HEK293 (cell line): ENCODE data around the gene ANKRD33B.

ENCODE experiments used
- CTCF ChIA-PET: fragments of 350-600 bp; formaldehyde crosslinking; extraction: SDS; loops from one replicate; lab custom pipeline; 2021; ENCODE audit warnings: antibody characterized with exemption; lab: Yijun Ruan, JAX
- POLR2A ChIA-PET: fragments of 300-600 bp; formaldehyde crosslinking; extraction: SDS; loops from one replicate; lab custom pipeline; 2020; ENCODE audit warnings: antibody characterized with exemption, inconsistent platforms; lab: Yijun Ruan, JAX
- H3K27ac ChIP-seq: fragments of 200-500 bp; sonication (Bioruptor generic); 2 replicates; pipeline ENCODE4 v1.5.1; 2014; ENCODE audit warnings: low read depth, low read length, control low read depth, inconsistent platforms; ENCODE audit errors: extremely low read depth
- H3K36me3 ChIP-seq, 2 experiments: fragments of 200-500 bp in 1 of 2; sonication (Bioruptor generic) in 1 of 2; 1 replicate in 1 of 2; 2 replicates in 1 of 2; pipeline ENCODE4 v1.5.1; 2014 to 2017; ENCODE audit warnings: inconsistent platforms in 2 of 2, low read length in 2 of 2; ENCODE audit not compliant: control insufficient read depth in 2 of 2, insufficient read depth in 1 of 2
- H3K4me1 ChIP-seq: fragments of 200-500 bp; sonication (Bioruptor generic); 2 replicates; pipeline ENCODE4 v1.5.1; 2014; ENCODE audit warnings: mild to moderate bottlenecking, low read length, inconsistent platforms; ENCODE audit not compliant: control insufficient read depth, insufficient read depth
- H3K4me3 ChIP-seq: 2 replicates; pipeline ENCODE4 v1.5.1; 2011; ENCODE audit warnings: low read depth, mild to moderate bottlenecking, control low read depth, low read length, moderate library complexity
- H3K9me3 ChIP-seq: fragments of 200-500 bp; sonication (Bioruptor generic); 2 replicates; pipeline ENCODE4 v1.5.1; 2014; ENCODE audit warnings: low read depth, low read length, inconsistent platforms; ENCODE audit not compliant: control insufficient read depth, insufficient read depth
- HOXA7 ChIP-seq: sonication (generic); formaldehyde crosslinking; IDR thresholded peaks from 2 replicates; pipeline ENCODE4 v1.8.1; 2022; ENCODE audit warnings: missing genetic modification reagents, borderline replicate concordance
- HOXC10 ChIP-seq: sonication (generic); formaldehyde crosslinking; IDR thresholded peaks from 2 replicates; pipeline ENCODE4 v1.8.1; 2023; ENCODE audit warnings: mild to moderate bottlenecking, missing genetic modification reagents
- IKZF3 ChIP-seq: fragments of 450-650 bp; IDR thresholded peaks from 2 replicates; pipeline ENCODE4 v1.5.0; 2018; ENCODE audit warnings: missing biosample characterization, mild to moderate bottlenecking, missing genetic modification characterization, moderate library complexity
- MEIS1 ChIP-seq: sonication (generic); formaldehyde crosslinking; IDR thresholded peaks from 2 replicates; pipeline ENCODE4 v1.8.1; 2022; ENCODE audit warnings: missing genetic modification reagents, mild to moderate bottlenecking, borderline replicate concordance
- OSR2 ChIP-seq: fragments of 450-650 bp; formaldehyde crosslinking; IDR thresholded peaks from 2 replicates; pipeline ENCODE4 v1.5.1; 2016; ENCODE audit warnings: missing biosample characterization, missing genetic modification characterization
- WT1 ChIP-seq: fragments of 450-650 bp; formaldehyde crosslinking; IDR thresholded peaks from 2 replicates; pipeline ENCODE4 v1.5.1; 2016; ENCODE audit warnings: missing biosample characterization, missing genetic modification characterization
- ZBTB11 ChIP-seq: fragments of 450-650 bp; formaldehyde crosslinking; conservative IDR thresholded peaks from 2 replicates; pipeline ENCODE4 v1.5.1; 2016; ENCODE audit warnings: low read depth, missing biosample characterization, missing genetic modification characterization
- ZBTB21 ChIP-seq: fragments of 450-650 bp; formaldehyde crosslinking; IDR thresholded peaks from 2 replicates; pipeline ENCODE4 v1.5.1; 2017; ENCODE audit warnings: missing biosample characterization, missing genetic modification characterization
- ZFP37 ChIP-seq: fragments of 450-650 bp; formaldehyde crosslinking; IDR thresholded peaks from 2 replicates; pipeline ENCODE4 v1.5.1; 2016; ENCODE audit warnings: missing biosample characterization, missing genetic modification characterization
- ZNF10 ChIP-seq: fragments of 450-650 bp; formaldehyde crosslinking; IDR thresholded peaks from 2 replicates; pipeline ENCODE4 v1.5.1; 2017; ENCODE audit warnings: missing biosample characterization, missing genetic modification characterization
- ZNF121 ChIP-seq: fragments of 450-650 bp; formaldehyde crosslinking; IDR thresholded peaks from 2 replicates; pipeline ENCODE4 v1.5.1; 2016; ENCODE audit warnings: missing biosample characterization, missing genetic modification characterization
- ZNF155 ChIP-seq: fragments of 450-650 bp; formaldehyde crosslinking; IDR thresholded peaks from 2 replicates; pipeline ENCODE4 v1.5.1; 2016; ENCODE audit warnings: missing biosample characterization, missing genetic modification characterization
- ZNF274 ChIP-seq, 2 experiments: fragments of 200-500 bp in 1 of 2; fragments of 450-650 bp in 1 of 2; sonication (Bioruptor generic) in 1 of 2; formaldehyde crosslinking in 1 of 2; IDR thresholded peaks; 2 replicates each; pipeline versions ENCODE4 v1.5.1 to v1.6.1; 2014 to 2016; ENCODE audit warnings: borderline replicate concordance in 1 of 2, inconsistent platforms in 1 of 2, low read length in 1 of 2, missing biosample characterization in 1 of 2, missing genetic modification characterization in 1 of 2
- ZNF311 ChIP-seq: fragments of 450-650 bp; formaldehyde crosslinking; IDR thresholded peaks from 2 replicates; pipeline ENCODE4 v1.5.1; 2017; ENCODE audit warnings: missing biosample characterization, missing genetic modification characterization, borderline replicate concordance
- ZNF416 ChIP-seq: fragments of 450-650 bp; formaldehyde crosslinking; IDR thresholded peaks from 2 replicates; pipeline ENCODE4 v1.5.1; 2016; ENCODE audit warnings: missing biosample characterization, missing genetic modification characterization
- ZNF449 ChIP-seq: fragments of 450-650 bp; formaldehyde crosslinking; IDR thresholded peaks from 2 replicates; pipeline ENCODE4 v1.5.1; 2017; ENCODE audit warnings: missing biosample characterization, mild to moderate bottlenecking, missing genetic modification characterization, moderate library complexity
- ZNF473 ChIP-seq: fragments of 450-650 bp; formaldehyde crosslinking; IDR thresholded peaks from 2 replicates; pipeline ENCODE4 v1.5.1; 2017; ENCODE audit warnings: missing biosample characterization, missing genetic modification characterization
- ZNF555 ChIP-seq: fragments of 450-650 bp; formaldehyde crosslinking; conservative IDR thresholded peaks from 2 replicates; pipeline ENCODE4 v1.5.1; 2017; ENCODE audit warnings: missing biosample characterization, mild to moderate bottlenecking, missing genetic modification characterization, inconsistent platforms
- ZNF571 ChIP-seq: fragments of 450-650 bp; formaldehyde crosslinking; IDR thresholded peaks from 2 replicates; pipeline ENCODE4 v1.5.0; 2017; ENCODE audit warnings: missing biosample characterization, missing genetic modification characterization
- ZNF596 ChIP-seq: fragments of 450-650 bp; IDR thresholded peaks from 2 replicates; pipeline ENCODE4 v1.5.0; 2018; ENCODE audit warnings: missing biosample characterization, mild to moderate bottlenecking, missing genetic modification characterization, moderate library complexity
- ZNF626 ChIP-seq: fragments of 450-650 bp; sonication (Bioruptor Pico); formaldehyde crosslinking; IDR thresholded peaks from 2 replicates; pipeline ENCODE4 v1.5.1; 2018; ENCODE audit warnings: missing biosample characterization, missing genetic modification characterization, inconsistent platforms
- ZNF670 ChIP-seq: fragments of 450-650 bp; formaldehyde crosslinking; IDR thresholded peaks from 2 replicates; pipeline ENCODE4 v1.5.1; 2016; ENCODE audit warnings: missing biosample characterization, missing genetic modification characterization, low read depth
- ZNF692 ChIP-seq: fragments of 450-650 bp; formaldehyde crosslinking; IDR thresholded peaks from 2 replicates; pipeline ENCODE4 v1.5.1; 2016; ENCODE audit warnings: missing biosample characterization, missing genetic modification characterization
- ZNF701 ChIP-seq: fragments of 450-650 bp; formaldehyde crosslinking; IDR thresholded peaks from 2 replicates; pipeline ENCODE4 v1.5.1; 2016; ENCODE audit warnings: missing biosample characterization, missing genetic modification characterization
- ZSCAN4 ChIP-seq: fragments of 450-650 bp; formaldehyde crosslinking; IDR thresholded peaks from 2 replicates; pipeline ENCODE4 v1.5.1; 2017; ENCODE audit warnings: missing biosample characterization, missing genetic modification characterization
- TF ChIP-seq, protein P1 (sequence below): fragments of 450-650 bp; formaldehyde crosslinking; IDR thresholded peaks from 2 replicates; pipeline ENCODE4; 2016; ENCODE audit warnings: missing biosample characterization, missing genetic modification characterization

Gene ANKRD33B

GRCh38 chr5:10704949-10705621 is 141.2 kb downstream of the ANKRD33B start:
- Histone ChIP-seq H3K4me3 (no peak overlapping the region), H3K27ac (no peak overlapping the region), H3K9me3 (no peaks in the 10 kb centered on the region), H3K36me3 (peaks cover 0 to 3% of the 10 kb centered on the region in 2 experiments; a peak in 1 of 3 replicates), H3K4me1 (no peaks in the 10 kb centered on the region)
- ChIA-PET POLR2A (no interaction called here), CTCF (no interaction called here)
- TF ChIP-seq ZNF121 (tag by site-specific recombination) (no peak), OSR2 (no peak), ZNF701 (tag by site-specific recombination) (no peak), WT1 (tag by site-specific recombination) (no peak), ZSCAN4 (tag by site-specific recombination) (no peak), HOXA7 (no peak), ZNF555 (tag by site-specific recombination) (no peak), ZNF571 (tag by site-specific recombination) (no peak), MEIS1 (CRISPR knock-in tag) (no peak), ZNF416 (tag by site-specific recombination) (no peak), IKZF3 (no peak), ZBTB11 (tag by site-specific recombination) (no peak), ZNF311 (tag by site-specific recombination) (no peak), ZNF626 (tag by site-specific recombination) (no peak), HOXC10 (CRISPR knock-in tag) (no peak), ZNF670 (tag by site-specific recombination) (no peak), ZNF10 (tag by site-specific recombination) (no peak), ZBTB21 (tag by site-specific recombination) (no peak), ZNF473 (no peak)

- Histone ChIP-seq H3K4me1 (no peaks in the 10 kb centered on the region), H3K4me3 (no peak overlapping the region), H3K36me3 (peaks cover 0 to 6% of the 10 kb centered on the region in 2 experiments; a peak in 1 of 3 replicates), H3K27ac (no peak overlapping the region), H3K9me3 (no peaks in the 10 kb centered on the region)
- POLR2A ChIA-PET = no interaction called here
- CTCF ChIA-PET = interaction anchor here (0.6 to 0.8 kb wide), 3 partner anchors 150 to 484 kb away, joined by 3 read pairs; no protein-coding TSS in a partner anchor
- TF ChIP-seq ZNF692 = no peak
- TF ChIP-seq, protein P1, sequence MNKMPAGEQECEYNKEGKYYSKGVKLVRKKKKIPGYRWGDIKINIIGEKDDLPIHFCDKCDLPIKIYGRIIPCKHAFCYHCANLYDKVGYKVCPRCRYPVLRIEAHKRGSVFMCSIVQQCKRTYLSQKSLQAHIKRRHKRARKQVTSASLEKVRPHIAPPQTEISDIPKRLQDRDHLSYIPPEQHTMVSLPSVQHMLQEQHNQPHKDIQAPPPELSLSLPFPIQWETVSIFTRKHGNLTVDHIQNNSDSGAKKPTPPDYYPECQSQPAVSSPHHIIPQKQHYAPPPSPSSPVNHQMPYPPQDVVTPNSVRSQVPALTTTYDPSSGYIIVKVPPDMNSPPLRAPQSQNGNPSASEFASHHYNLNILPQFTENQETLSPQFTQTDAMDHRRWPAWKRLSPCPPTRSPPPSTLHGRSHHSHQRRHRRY (tag by site-specific recombination) = no peak
- TF ChIP-seq ZNF701 (tag by site-specific recombination) = no peak
- no peak for TF ChIP-seq ZNF449 (tag by site-specific recombination)
- no peak for TF ChIP-seq ZNF596 (tag by site-specific recombination)
- TF ChIP-seq ZNF274 (IDR thresholded peaks at IDR 0.05; ENCODE audit: low read length) = no peak
- TF ChIP-seq ZNF274 (tag by site-specific recombination; IDR thresholded peaks at IDR 0.05; ENCODE audit: borderline replicate concordance) = no peak
- TF ChIP-seq ZFP37 (tag by site-specific recombination) = no peak
- no peak for TF ChIP-seq ZNF155
Observed at GRCh38 chr5:10705747-10706146, 141.9 kb downstream of the ANKRD33B start.
